ENCODE results near the gene ACSL3.
A peak's percentile ranks its signal among the peaks of the same experiment; 100 is the strongest.

Gene ACSL3

DNA sequence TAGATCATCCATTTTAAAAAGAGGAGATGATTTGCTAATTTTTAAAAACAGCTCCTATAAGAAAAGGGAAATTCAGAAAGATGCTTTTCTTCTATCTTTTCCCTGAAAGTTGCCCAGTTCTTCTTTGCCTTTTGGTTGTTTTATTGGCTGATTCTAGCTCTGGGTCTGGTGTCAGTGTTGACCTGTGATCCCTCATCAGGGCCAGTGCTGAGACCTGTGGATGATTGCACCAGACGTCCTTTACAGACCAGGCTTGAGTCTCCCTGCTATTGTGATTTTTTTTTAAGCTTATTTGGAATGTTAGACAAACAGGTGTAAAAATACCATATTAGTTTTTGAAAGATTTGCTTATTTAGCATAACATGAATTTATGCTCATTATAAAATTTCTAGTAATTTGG is 88.2 kb downstream of the ACSL3 start:
- Histone ChIP-seq H3K27me3 (ENCODE audit: insufficient read depth, insufficient read length) (no peaks in the 10 kb centered on the region), H3K9ac (ENCODE audit: insufficient read length, low read depth) (no peak overlapping the region), H3K4me3 (ENCODE audit: insufficient read length, low read depth) (no peak overlapping the region), H3K9me3 (ENCODE audit: insufficient read depth, low read length) (no peaks in the 10 kb centered on the region), H3K36me3 (ENCODE audit: insufficient read depth, insufficient read length, low read length) (no peaks in the 10 kb centered on the region), H3K4me1 (ENCODE audit: insufficient read depth, insufficient read length) (no peaks in the 10 kb centered on the region)
- DNase-seq (ENCODE audit: low read depth, low spot score) = no peak
- TF ChIP-seq SUZ12 (IDR thresholded peaks at IDR 0.05; ENCODE audit: extremely low read depth, insufficient read depth, insufficient read length) (no peak), ZNF274 (IDR thresholded peaks at IDR 0.05; ENCODE audit: low read depth, low read length) (no peak), YY1 (IDR thresholded peaks at IDR 0.05; ENCODE audit: insufficient read depth, insufficient read length) (no peak)

- no peak for TF ChIP-seq YY1 (IDR thresholded peaks at IDR 0.05; ENCODE audit: insufficient read depth, insufficient read length)
- TF ChIP-seq SUZ12 (IDR thresholded peaks at IDR 0.05; ENCODE audit: extremely low read depth, insufficient read depth, insufficient read length) = no peak
- no peak for TF ChIP-seq ZNF274 (IDR thresholded peaks at IDR 0.05; ENCODE audit: low read depth, low read length)
- Histone ChIP-seq H3K36me3 (ENCODE audit: insufficient read depth, insufficient read length, low read length) (no peaks in the 10 kb centered on the region), H3K4me3 (ENCODE audit: insufficient read length, low read depth) (no peak overlapping the region), H3K4me1 (ENCODE audit: insufficient read depth, insufficient read length) (no peaks in the 10 kb centered on the region), H3K9ac (ENCODE audit: insufficient read length, low read depth) (no peak overlapping the region), H3K9me3 (ENCODE audit: insufficient read depth, low read length) (no peaks in the 10 kb centered on the region), H3K27me3 (ENCODE audit: insufficient read depth, insufficient read length) (no peaks in the 10 kb centered on the region)
- DNase-seq (ENCODE audit: low read depth, low spot score) = no peak
Measured at GRCh38 chr2:222949690-222950323, 89.0 kb downstream of the ACSL3 start.

GRCh38 chr2:222950638-222951285 is 89.9 kb downstream of the ACSL3 start:
- Histone ChIP-seq H3K4me1 (ENCODE audit: insufficient read depth, insufficient read length) (no peaks in the 10 kb centered on the region), H3K36me3 (ENCODE audit: insufficient read depth, insufficient read length, low read length) (no peaks in the 10 kb centered on the region), H3K9me3 (ENCODE audit: insufficient read depth, low read length) (no peaks in the 10 kb centered on the region), H3K27me3 (ENCODE audit: insufficient read depth, insufficient read length) (no peaks in the 10 kb centered on the region), H3K4me3 (ENCODE audit: insufficient read length, low read depth) (no peak overlapping the region), H3K9ac (ENCODE audit: insufficient read length, low read depth) (no peak overlapping the region)
- DNase-seq (ENCODE audit: low read depth, low spot score) = no peak
- TF ChIP-seq YY1 (IDR thresholded peaks at IDR 0.05; ENCODE audit: insufficient read depth, insufficient read length) (no peak), SUZ12 (IDR thresholded peaks at IDR 0.05; ENCODE audit: extremely low read depth, insufficient read depth, insufficient read length) (no peak), ZNF274 (IDR thresholded peaks at IDR 0.05; ENCODE audit: low read depth, low read length) (no peak)

- TF ChIP-seq ZNF274 (IDR thresholded peaks at IDR 0.05; ENCODE audit: low read depth, low read length) (no peak), YY1 (IDR thresholded peaks at IDR 0.05; ENCODE audit: insufficient read depth, insufficient read length) (no peak), SUZ12 (IDR thresholded peaks at IDR 0.05; ENCODE audit: extremely low read depth, insufficient read depth, insufficient read length) (no peak)
- no peak for DNase-seq (ENCODE audit: low read depth, low spot score)
- H3K36me3 ChIP-seq (ENCODE audit: insufficient read depth, insufficient read length, low read length) = no peaks in the 10 kb centered on the region
- no peak overlapping the region for H3K9ac ChIP-seq (ENCODE audit: insufficient read length, low read depth)
- H3K4me1 ChIP-seq (ENCODE audit: insufficient read depth, insufficient read length) = no peaks in the 10 kb centered on the region
- peaks cover 7% of the 10 kb centered on the region; the same call in 1 of the 2 replicates for H3K9me3 ChIP-seq (ENCODE audit: insufficient read depth, low read length)
- no peak overlapping the region for H3K4me3 ChIP-seq (ENCODE audit: insufficient read length, low read depth)
- no peaks in the 10 kb centered on the region for H3K27me3 ChIP-seq (ENCODE audit: insufficient read depth, insufficient read length)
Measured at GRCh38 chr2:222952204-222952603, 91.4 kb downstream of the ACSL3 start.

DNA sequence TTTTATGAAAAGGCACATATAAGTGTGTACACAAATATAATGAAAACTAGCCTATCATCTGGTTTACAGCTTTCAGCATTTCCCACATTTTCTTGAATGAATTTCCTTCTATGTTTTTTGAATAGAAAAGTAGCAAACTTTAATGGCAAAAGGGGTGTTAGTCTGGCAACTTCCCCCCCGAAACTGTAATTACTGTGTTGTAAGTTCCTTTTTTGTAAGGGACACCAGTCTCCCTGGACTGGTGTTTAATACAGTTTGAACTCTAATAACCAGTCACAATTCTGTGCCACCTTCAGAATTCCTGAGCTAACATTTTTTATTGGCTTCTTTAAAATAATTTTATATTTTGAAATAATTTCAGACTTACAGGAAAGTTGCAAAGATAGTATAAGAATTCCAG is 94.2 kb downstream of the ACSL3 start:
- no peak for DNase-seq (ENCODE audit: low read depth, low spot score)
- H3K9me3 ChIP-seq (ENCODE audit: insufficient read depth, low read length) = peaks cover 9% of the 10 kb centered on the region
- peaks cover under 1% of the 10 kb centered on the region for H3K4me1 ChIP-seq (ENCODE audit: insufficient read depth, insufficient read length)
- H3K27me3 ChIP-seq (ENCODE audit: insufficient read depth, insufficient read length) = no peaks in the 10 kb centered on the region
- no peak for TF ChIP-seq YY1 (IDR thresholded peaks at IDR 0.05; ENCODE audit: insufficient read depth, insufficient read length)
- no peak for TF ChIP-seq SUZ12 (IDR thresholded peaks at IDR 0.05; ENCODE audit: extremely low read depth, insufficient read depth, insufficient read length)
- no peak for TF ChIP-seq ZNF274 (IDR thresholded peaks at IDR 0.05; ENCODE audit: low read depth, low read length)
- no peaks in the 10 kb centered on the region for H3K36me3 ChIP-seq (ENCODE audit: insufficient read depth, insufficient read length, low read length)
- no peak overlapping the region for H3K4me3 ChIP-seq (ENCODE audit: insufficient read length, low read depth)
- H3K9ac ChIP-seq (ENCODE audit: insufficient read length, low read depth) = no peak overlapping the region

DNA sequence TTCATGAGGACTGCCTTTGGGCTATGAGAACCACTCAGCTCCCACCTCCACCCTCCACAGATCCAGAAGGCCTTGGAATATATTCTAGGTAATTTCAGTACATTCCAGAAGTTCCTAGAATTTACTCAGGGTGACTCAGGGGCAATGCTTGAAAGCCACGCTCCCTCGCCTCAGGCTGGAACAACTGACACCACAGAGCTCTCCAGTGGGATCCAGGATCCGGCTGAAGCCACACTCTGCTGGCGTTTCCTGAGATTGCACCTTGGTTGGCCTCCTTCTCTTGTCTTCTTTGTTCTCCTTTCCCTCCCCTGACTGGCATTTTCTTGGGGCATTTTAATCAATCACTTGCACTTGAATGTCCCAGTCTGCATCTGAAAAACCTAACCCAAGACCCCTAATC is 98.5 kb downstream of the ACSL3 start:
- TF ChIP-seq SUZ12 (IDR thresholded peaks at IDR 0.05; ENCODE audit: extremely low read depth, insufficient read depth, insufficient read length) (no peak), YY1 (IDR thresholded peaks at IDR 0.05; ENCODE audit: insufficient read depth, insufficient read length) (no peak), ZNF274 (IDR thresholded peaks at IDR 0.05; ENCODE audit: low read depth, low read length) (no peak)
- no peaks in the 10 kb centered on the region for H3K27me3 ChIP-seq (ENCODE audit: insufficient read depth, insufficient read length)
- no peak overlapping the region for H3K9ac ChIP-seq (ENCODE audit: insufficient read length, low read depth)
- DNase-seq (ENCODE audit: low read depth, low spot score) = peak; percentile 92
- peaks cover 51% of the 10 kb centered on the region for H3K9me3 ChIP-seq (ENCODE audit: insufficient read depth, low read length)
- peaks cover 3% of the 10 kb centered on the region for H3K4me1 ChIP-seq (ENCODE audit: insufficient read depth, insufficient read length)
- H3K4me3 ChIP-seq (ENCODE audit: insufficient read length, low read depth) = no peak overlapping the region
- no peaks in the 10 kb centered on the region for H3K36me3 ChIP-seq (ENCODE audit: insufficient read depth, insufficient read length, low read length)

DNA sequence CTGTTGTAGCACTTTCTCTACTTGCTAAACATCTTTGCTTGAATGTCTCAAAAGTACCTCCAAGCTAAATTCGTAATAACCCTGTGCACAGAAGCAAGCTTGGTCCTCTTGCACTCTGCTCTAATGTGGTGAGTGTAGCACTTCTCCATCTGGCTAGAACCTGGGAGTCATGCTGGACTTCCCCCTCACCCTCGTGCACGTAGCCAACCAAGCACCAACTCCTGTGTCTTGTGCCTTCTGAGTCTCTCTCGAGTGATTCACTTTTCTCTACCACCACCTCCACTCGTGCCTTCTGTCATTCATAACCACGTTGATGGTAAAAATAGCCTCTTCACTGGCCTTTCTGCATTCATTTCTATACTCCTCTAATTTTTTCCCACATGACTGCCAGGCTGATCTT is 99.3 kb downstream of the ACSL3 start:
- no peak overlapping the region for H3K9ac ChIP-seq (ENCODE audit: insufficient read length, low read depth)
- H3K9me3 ChIP-seq (ENCODE audit: insufficient read depth, low read length) = peaks cover 55% of the 10 kb centered on the region
- no peaks in the 10 kb centered on the region for H3K27me3 ChIP-seq (ENCODE audit: insufficient read depth, insufficient read length)
- peaks cover 3% of the 10 kb centered on the region for H3K4me1 ChIP-seq (ENCODE audit: insufficient read depth, insufficient read length)
- no peaks in the 10 kb centered on the region for H3K36me3 ChIP-seq (ENCODE audit: insufficient read depth, insufficient read length, low read length)
- no peak overlapping the region for H3K4me3 ChIP-seq (ENCODE audit: insufficient read length, low read depth)
- DNase-seq (ENCODE audit: low read depth, low spot score) = no peak
- TF ChIP-seq SUZ12 (IDR thresholded peaks at IDR 0.05; ENCODE audit: extremely low read depth, insufficient read depth, insufficient read length) (no peak), YY1 (IDR thresholded peaks at IDR 0.05; ENCODE audit: insufficient read depth, insufficient read length) (no peak), ZNF274 (IDR thresholded peaks at IDR 0.05; ENCODE audit: low read depth, low read length) (no peak)

All from NT2/D1 (cell line).